Body of pancreas (tissue), 4 donors: ENCODE measurements around the gene SGMS1.

ENCODE experiments used
- CTCF ChIP-seq, 7 experiments: fragments of 450-650 bp in 4 of 7; fragments of 200-600 bp in 3 of 7; sonication (generic) in 3 of 7; IDR thresholded peaks; one replicate each; pipeline ENCODE4 v1.5.1; 2016 to 2019; ENCODE audit warnings: antibody characterized with exemption in 7 of 7
- POLR2A ChIP-seq, 3 donors: fragments of 450-650 bp; IDR thresholded peaks; one replicate each; pipeline ENCODE4 v1.6.1; 2016; ENCODE audit warnings: antibody characterized with exemption in 3 of 3, mild to moderate bottlenecking in 2 of 3

DNA sequence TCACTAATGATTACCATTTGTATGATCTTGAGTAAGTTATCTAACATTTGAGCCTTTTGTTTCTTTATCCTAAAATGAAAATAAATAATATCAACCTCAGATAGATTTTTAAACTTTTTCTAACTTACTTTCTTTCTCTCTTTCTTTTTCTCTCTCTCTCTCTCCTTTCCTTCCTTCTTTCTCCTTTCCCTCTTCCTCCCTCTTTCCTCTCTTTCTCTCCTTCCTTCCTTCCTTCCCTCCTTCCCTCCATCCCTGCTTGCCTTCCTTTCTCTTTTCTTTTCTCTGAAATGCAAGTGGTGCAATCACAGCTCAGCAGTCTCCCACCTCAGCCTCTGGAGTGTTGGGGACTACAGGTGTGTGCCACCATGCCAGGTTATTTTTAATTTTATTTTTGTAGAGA, 239.5 kb downstream of the SGMS1 start:
- TF ChIP-seq CTCF (IDR thresholded peaks at IDR 0.05) (no peak), POLR2A (IDR thresholded peaks at IDR 0.05) (no peak)
